ENCODE results near the gene VIL1. TPM values are rescaled to one million over a fixed set of nuclear protein-coding genes. Genes with fewer than 3 reads are reported as not detected.

VIL1 gene
- total RNA-seq, 1 experiment from 2014 or later, result 0.26 TPM

- H3K36me3 ChIP-seq (ENCODE audit: low read depth, low read length), result no peaks in the 10 kb centered on the region
- H3K4me2 ChIP-seq (ENCODE audit: low read length), result no peak overlapping the region
- H3K27ac ChIP-seq (ENCODE audit: low read length), result no peak overlapping the region
- no peaks in the 10 kb centered on the region for H3F3A ChIP-seq (ENCODE audit: low read length, unreplicated experiment)
- DNase-seq (no peak), ATAC-seq (no peak)
- no TSS peak for BruUV-seq (replicated peaks)
- TF ChIP-seq EZH2 (IDR thresholded peaks at IDR 0.05; ENCODE audit: low read length, unreplicated experiment) (no peak), CTCF (conservative IDR thresholded peaks at IDR 0.05; ENCODE audit: low read depth, low read length) (no peak)
- H3K9me2 ChIP-seq (replicated peaks; ENCODE audit: low read length), result no peaks in the 10 kb centered on the region
- no peaks in the 10 kb centered on the region for H3K27me3 ChIP-seq (ENCODE audit: low read length)
- H4K20me1 ChIP-seq (ENCODE audit: low read length), result no peaks in the 10 kb centered on the region
- intact Hi-C loops (cut with micrococcal nuclease), result no loop called here
- H3K79me2 ChIP-seq (ENCODE audit: low read length), result no peaks in the 10 kb centered on the region
- H3K9me3 ChIP-seq (ENCODE audit: low read length), result no peaks in the 10 kb centered on the region
- H3K4me3 ChIP-seq (ENCODE audit: low read length), result no peak overlapping the region
- ChIA-PET POLR2A (ENCODE audit: unreplicated experiment) (no interaction called here), CTCF (no interaction called here)
- no peaks in the 10 kb centered on the region for H3K4me1 ChIP-seq (ENCODE audit: insufficient read depth, low read length)
- no peak overlapping the region for H3K9ac ChIP-seq (ENCODE audit: low read length)
- H2AFZ ChIP-seq (ENCODE audit: low read length), result no peak overlapping the region
Measured at GRCh38 chr2:218421027-218421426, 2.1 kb downstream of the VIL1 start.

- H3K36me3 ChIP-seq (ENCODE audit: low read depth, low read length), result no peaks in the 10 kb centered on the region
- intact Hi-C loops (cut with micrococcal nuclease), result no loop called here
- ChIA-PET CTCF (no interaction called here), POLR2A (ENCODE audit: unreplicated experiment) (no interaction called here)
- no TSS peak for BruUV-seq (replicated peaks)
- no peaks in the 10 kb centered on the region for H3K9me3 ChIP-seq (ENCODE audit: low read length)
- no peak overlapping the region for H3K27ac ChIP-seq (ENCODE audit: low read length)
- H3K4me3 ChIP-seq (ENCODE audit: low read length), result no peak overlapping the region
- no peaks in the 10 kb centered on the region for H3K4me1 ChIP-seq (ENCODE audit: insufficient read depth, low read length)
- H3K9me2 ChIP-seq (replicated peaks; ENCODE audit: low read length), result no peaks in the 10 kb centered on the region
- no peak overlapping the region for H3K9ac ChIP-seq (ENCODE audit: low read length)
- DNase-seq (no peak), ATAC-seq (no peak)
- H2AFZ ChIP-seq (ENCODE audit: low read length), result no peak overlapping the region
- no peaks in the 10 kb centered on the region for H3K27me3 ChIP-seq (ENCODE audit: low read length)
- TF ChIP-seq CTCF (conservative IDR thresholded peaks at IDR 0.05; ENCODE audit: low read depth, low read length) (no peak), EZH2phosphoT487 (IDR thresholded peaks at IDR 0.05; ENCODE audit: borderline replicate concordance, low read length) (no peak), EZH2 (IDR thresholded peaks at IDR 0.05; ENCODE audit: low read length, unreplicated experiment) (no peak)
- H3K4me2 ChIP-seq (ENCODE audit: low read length), result no peak overlapping the region
- no peaks in the 10 kb centered on the region for H3K79me2 ChIP-seq (ENCODE audit: low read length)
- H3F3A ChIP-seq (ENCODE audit: low read length, unreplicated experiment), result no peaks in the 10 kb centered on the region
- H4K20me1 ChIP-seq (ENCODE audit: low read length), result no peaks in the 10 kb centered on the region
Measured at GRCh38 chr2:218422403-218423086, 3.6 kb downstream of the VIL1 start.

- ChIA-PET POLR2A (ENCODE audit: unreplicated experiment) (no interaction called here), CTCF (no interaction called here)
- Histone ChIP-seq H3F3A (ENCODE audit: low read length, unreplicated experiment) (no peaks in the 10 kb centered on the region), H3K4me3 (ENCODE audit: low read length) (no peak overlapping the region), H3K36me3 (ENCODE audit: low read depth, low read length) (no peaks in the 10 kb centered on the region), H3K27ac (ENCODE audit: low read length) (no peak overlapping the region), H3K9ac (ENCODE audit: low read length) (no peak overlapping the region), H2AFZ (ENCODE audit: low read length) (no peak overlapping the region), H3K4me2 (ENCODE audit: low read length) (no peak overlapping the region), H3K9me2 (replicated peaks; ENCODE audit: low read length) (no peaks in the 10 kb centered on the region), H3K27me3 (ENCODE audit: low read length) (no peaks in the 10 kb centered on the region), H3K79me2 (ENCODE audit: low read length) (no peaks in the 10 kb centered on the region), H3K4me1 (ENCODE audit: insufficient read depth, low read length) (no peaks in the 10 kb centered on the region), H4K20me1 (ENCODE audit: low read length) (no peaks in the 10 kb centered on the region), H3K9me3 (ENCODE audit: low read length) (no peaks in the 10 kb centered on the region)
- TF ChIP-seq EZH2phosphoT487 (IDR thresholded peaks at IDR 0.05; ENCODE audit: borderline replicate concordance, low read length), result no peak
- no peak for TF ChIP-seq EZH2 (IDR thresholded peaks at IDR 0.05; ENCODE audit: low read length, unreplicated experiment)
- no peak for TF ChIP-seq CTCF (conservative IDR thresholded peaks at IDR 0.05; ENCODE audit: low read depth, low read length)
- DNase-seq, result no peak
- intact Hi-C loops (cut with micrococcal nuclease), result no loop called here
- no TSS peak for BruUV-seq (replicated peaks)
- ATAC-seq, result no peak
Measured at GRCh38 chr2:218423584-218423983, 4.7 kb downstream of the VIL1 start.
